Stomach smooth muscle (tissue), 2 donors: ENCODE measurements around the gene RAD50.

Source experiments
- H3K27ac ChIP-seq: one replicate; pipeline ENCODE4 v1.7.0; 2013; ENCODE audit warnings: mild to moderate bottlenecking, low read length, inconsistent platforms
- H3K27me3 ChIP-seq, 2 donors: one replicate each; pipeline ENCODE4 v1.7.0; 2013; ENCODE audit warnings: low read length in 2 of 2; ENCODE audit not compliant: insufficient read depth in 2 of 2, control insufficient read depth in 1 of 2
- H3K36me3 ChIP-seq, 2 donors: one replicate each; pipeline ENCODE4 v1.7.0; 2013; ENCODE audit warnings: low read length in 2 of 2; ENCODE audit not compliant: control insufficient read depth in 2 of 2, insufficient read depth in 2 of 2
- H3K4me1 ChIP-seq: one replicate; pipeline ENCODE4 v1.7.0; 2013; ENCODE audit warnings: low read length; ENCODE audit not compliant: control insufficient read depth, insufficient read depth
- H3K4me3 ChIP-seq, 2 donors: one replicate each; pipeline ENCODE4 v1.7.0; 2013; ENCODE audit warnings: low read length in 2 of 2
- H3K9ac ChIP-seq, 2 donors: one replicate each; pipeline ENCODE4 v1.7.0; 2013; ENCODE audit warnings: low read length in 2 of 2, mild to moderate bottlenecking in 1 of 2
- H3K9me3 ChIP-seq, 2 donors: one replicate each; pipeline ENCODE4 v1.7.0; 2013; ENCODE audit warnings: low read length in 2 of 2; ENCODE audit not compliant: control insufficient read depth in 2 of 2
- donor health status: healthy.
- donor health status: Pancreatic carcinoma.

The RAD50 gene

GRCh38 chr5:132662004-132662401 is 105.2 kb downstream of the RAD50 start:
- H3K27me3 ChIP-seq, result peaks cover 2 to 6% of the 10 kb centered on the region in 2 donors
- no peaks in the 10 kb centered on the region for H3K4me1 ChIP-seq
- H3K36me3 ChIP-seq, result no peaks in the 10 kb centered on the region
- H3K9me3 ChIP-seq, result no peaks in the 10 kb centered on the region
- no peak overlapping the region for H3K9ac ChIP-seq
- H3K27ac ChIP-seq, result no peak overlapping the region
- no peak overlapping the region for H3K4me3 ChIP-seq

GRCh38 chr5:132662925-132663770 is 106.4 kb downstream of the RAD50 start:
- H3K36me3 ChIP-seq, result no peaks in the 10 kb centered on the region
- H3K4me3 ChIP-seq, result no peak overlapping the region
- H3K9me3 ChIP-seq, result no peaks in the 10 kb centered on the region
- H3K4me1 ChIP-seq, result no peaks in the 10 kb centered on the region
- no peak overlapping the region for H3K9ac ChIP-seq
- no peak overlapping the region for H3K27ac ChIP-seq
- H3K27me3 ChIP-seq, result no peaks in the 10 kb centered on the region

GRCh38 chr5:132663771-132664695 is 107.3 kb downstream of the RAD50 start:
- Histone ChIP-seq H3K27me3 (no peaks in the 10 kb centered on the region), H3K9me3 (no peaks in the 10 kb centered on the region), H3K9ac (no peak overlapping the region), H3K36me3 (no peaks in the 10 kb centered on the region), H3K4me1 (no peaks in the 10 kb centered on the region), H3K27ac (no peak overlapping the region), H3K4me3 (no peak overlapping the region)

GRCh38 chr5:132664696-132665209 is 108.0 kb downstream of the RAD50 start:
- Histone ChIP-seq H3K4me3 (no peak overlapping the region), H3K9me3 (no peaks in the 10 kb centered on the region), H3K27ac (no peak overlapping the region), H3K36me3 (no peaks in the 10 kb centered on the region), H3K9ac (no peak overlapping the region), H3K4me1 (no peaks in the 10 kb centered on the region), H3K27me3 (no peaks in the 10 kb centered on the region)

GRCh38 chr5:132665574-132666080 is 108.8 kb downstream of the RAD50 start:
- Histone ChIP-seq H3K36me3 (no peaks in the 10 kb centered on the region), H3K4me3 (no peak overlapping the region), H3K9me3 (no peaks in the 10 kb centered on the region), H3K4me1 (no peaks in the 10 kb centered on the region), H3K9ac (no peak overlapping the region), H3K27me3 (no peaks in the 10 kb centered on the region), H3K27ac (no peak overlapping the region)

GRCh38 chr5:132666310-132667123 is 109.7 kb downstream of the RAD50 start:
- no peaks in the 10 kb centered on the region for H3K36me3 ChIP-seq
- H3K4me1 ChIP-seq, result no peaks in the 10 kb centered on the region
- no peak overlapping the region for H3K27ac ChIP-seq
- no peak overlapping the region for H3K9ac ChIP-seq
- H3K4me3 ChIP-seq, result no peak overlapping the region
- no peaks in the 10 kb centered on the region for H3K27me3 ChIP-seq
- no peaks in the 10 kb centered on the region for H3K9me3 ChIP-seq

GRCh38 chr5:132667309-132667708 is 110.5 kb downstream of the RAD50 start:
- H3K27me3 ChIP-seq, result no peaks in the 10 kb centered on the region
- H3K27ac ChIP-seq, result no peak overlapping the region
- H3K36me3 ChIP-seq, result no peaks in the 10 kb centered on the region
- no peak overlapping the region for H3K4me3 ChIP-seq
- H3K9me3 ChIP-seq, result no peaks in the 10 kb centered on the region
- H3K4me1 ChIP-seq, result no peaks in the 10 kb centered on the region
- H3K9ac ChIP-seq, result no peak overlapping the region

- Histone ChIP-seq H3K27ac (no peak overlapping the region), H3K36me3 (no peaks in the 10 kb centered on the region), H3K9ac (no peak overlapping the region), H3K27me3 (no peaks in the 10 kb centered on the region), H3K4me3 (no peak overlapping the region), H3K9me3 (no peaks in the 10 kb centered on the region), H3K4me1 (peaks cover 3% of the 10 kb centered on the region)
Observed at GRCh38 chr5:132667761-132668705, 111.3 kb downstream of the RAD50 start.

- Histone ChIP-seq H3K27me3 (no peaks in the 10 kb centered on the region), H3K4me1 (peaks cover 3% of the 10 kb centered on the region), H3K9ac (no peak overlapping the region), H3K36me3 (no peaks in the 10 kb centered on the region), H3K27ac (no peak overlapping the region), H3K4me3 (no peak overlapping the region), H3K9me3 (no peaks in the 10 kb centered on the region)
Observed at GRCh38 chr5:132668706-132669454, 112.1 kb downstream of the RAD50 start.
